HG02973 (cell line): ENCODE results near the gene GABRA6.

Experiments
- ATAC-seq: cut with Tn5 transposase; IDR thresholded peaks from one replicate; pipeline ENCODE4 v1.9.1; 2021; ENCODE audit warnings: moderate library complexity; ENCODE audit not compliant: unreplicated experiment

Gene GABRA6

GRCh38 chr5:161751265-161751664 lies 65.7 kb downstream of the GABRA6 start:
- no peak for ATAC-seq
